ENCODE results near the gene SLC49A3. TPM values are rescaled to one million over a fixed set of nuclear protein-coding genes. Genes with fewer than 3 reads are reported as not detected.

SLC49A3 gene
- total and polyA plus RNA-seq, 2 of the 8 experiments (the other 6 are each of a cell fraction or from before 2014, with no cell fraction given), result 5.0 to 8.8 TPM

DNA sequence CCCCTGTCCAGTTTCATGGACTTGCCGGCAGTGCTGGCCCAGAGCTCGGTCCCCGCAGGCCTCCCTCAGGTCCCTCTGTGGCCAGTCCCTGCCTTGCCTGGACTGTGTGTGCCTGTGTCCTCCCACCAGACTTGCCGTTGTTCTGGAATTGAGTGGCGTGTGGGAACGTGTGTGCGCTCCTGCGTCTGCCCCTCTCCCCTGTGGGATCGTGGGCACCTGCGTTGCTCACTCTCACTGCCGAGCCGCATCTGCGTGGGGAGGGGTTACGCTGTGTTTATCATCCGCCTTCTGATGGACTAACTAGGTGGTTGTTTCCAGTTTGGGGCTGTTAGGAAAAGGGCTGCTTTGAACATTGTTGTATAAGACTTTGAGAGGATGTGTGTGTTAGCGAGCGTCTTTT is 37.9 kb upstream of the SLC49A3 start:
- Histone ChIP-seq H3K4me1 (replicated peaks in 1 of 4; ENCODE audit: control insufficient read depth in 3 of 4, insufficient read depth in 4 of 4, low read length in 3 of 4) (no peaks in the 10 kb centered on the region), H2BK12ac (ENCODE audit: low read depth, low read length) (no peak overlapping the region), H3K9me3 (ENCODE audit: insufficient read depth in 2 of 2, low read depth in 1 of 2, low read length in 1 of 2) (peaks cover 0 to 5% of the 10 kb centered on the region in 2 experiments; a peak in 1 of 4 replicates), H3K4ac (replicated peaks; ENCODE audit: insufficient read length, low read depth, low read length) (no peak overlapping the region), H3K36me3 (ENCODE audit: control insufficient read depth in 2 of 4, insufficient read depth in 4 of 4, low read length in 3 of 4) (peaks cover 0 to 16% (median 6%) of the 10 kb centered on the region in 4 experiments; a peak in 5 of 8 replicates), H3K27ac (ENCODE audit: low read depth, low read length) (no peak overlapping the region), H3K79me1 (ENCODE audit: low read depth, low read length) (peaks cover 12% of the 10 kb centered on the region), H2BK5ac (ENCODE audit: low read depth, low read length) (no peak overlapping the region), H3K4me3 (ENCODE audit: extremely low read depth in 1 of 4, insufficient read depth in 2 of 4, low read depth in 3 of 4, low read length in 4 of 4) (no peak overlapping the region), H2AK5ac (ENCODE audit: low read depth, low read length) (no peak overlapping the region), H3K23ac (ENCODE audit: insufficient read length) (no peak overlapping the region), H4K20me1 (replicated peaks in 1 of 2; ENCODE audit: control insufficient read depth in 1 of 2, insufficient read depth in 2 of 2, low read length in 2 of 2) (peaks cover 26 to 32% of the 10 kb centered on the region in 2 experiments), H3K79me2 (ENCODE audit: control insufficient read depth in 1 of 2, insufficient read depth in 2 of 2, low read length in 2 of 2) (peaks cover 3 to 53% of the 10 kb centered on the region in 2 experiments; a peak in 3 of 4 replicates), H4K5ac (ENCODE audit: insufficient read length, low read depth, low read length) (no peak overlapping the region), H3K23me2 (ENCODE audit: low read depth, low read length) (no peaks in the 10 kb centered on the region), H3K18ac (ENCODE audit: extremely low read depth, low read length) (no peak overlapping the region), H2BK120ac (replicated peaks; ENCODE audit: low read depth, low read length) (no peak overlapping the region), H4K91ac (replicated peaks; ENCODE audit: insufficient read length, low read length) (no peak overlapping the region), H4K8ac (ENCODE audit: extremely low read depth, insufficient read depth, low read length) (no peak overlapping the region), H3K4me2 (ENCODE audit: insufficient read depth in 1 of 2, low read depth in 2 of 2, low read length in 2 of 2) (no peak overlapping the region), H2AFZ (ENCODE audit: low read length) (no peak overlapping the region), H3K27me3 (replicated peaks in 1 of 4; ENCODE audit: control insufficient read depth in 3 of 4, extremely low read depth in 1 of 4, insufficient read depth in 3 of 4, low read length in 3 of 4) (no peaks in the 10 kb centered on the region), H2BK20ac (ENCODE audit: low read length) (no peak overlapping the region), H3K56ac (replicated peaks; ENCODE audit: insufficient read length, low read depth, low read length) (no peak overlapping the region), H3K14ac (ENCODE audit: insufficient read length) (no peak overlapping the region), H3K9ac (replicated peaks in 1 of 4; ENCODE audit: extremely low read depth in 1 of 4, low read depth in 3 of 4, low read length in 3 of 4) (no peak overlapping the region), H2BK15ac (ENCODE audit: low read length) (no peak overlapping the region)
- no peak for DNase-seq (ENCODE audit: low read depth in 1 of 2, low spot score in 2 of 2)
- CTCF ChIA-PET (ENCODE audit: partially characterized antibody), result interaction anchor here (0.6 to 2.3 kb wide), 3 partner anchors 16 to 101 kb away, joined by 3 to 6 read pairs (median 3); partner anchors contain the start of gene PDE6B
- no peak for FAIRE-seq
- POLR2A ChIA-PET (ENCODE audit: partially characterized antibody), result interaction anchor here (0.8 kb wide), 1 partner anchor 17 kb away, joined by 3 read pairs; no protein-coding TSS in a partner anchor
- WGBS, 2 experiments (ENCODE audit: extremely low coverage in 1 of 2, insufficient coverage in 1 of 2, insufficient read length in 1 of 2, insufficient replicate concordance in 2 of 2, low coverage in 1 of 2, low lambda C conversion rate in 2 of 2, missing lambda C conversion rate in 1 of 2), result 90% methylated on average over 14 of the region's 17 CpGs; no CpG with 5 or more reads in 1 of the 2 experiments
- TF ChIP-seq BCL11A (IDR thresholded peaks at IDR 0.05; ENCODE audit: low read depth in 2 of 2, low read length in 2 of 2), result no peak
- no peak for TF ChIP-seq CHD2 (IDR thresholded peaks at IDR 0.05; ENCODE audit: low read length)

Data from H1 (cell line).